Activated CD4-positive, alpha-beta T cell treated with anti-CD3 and anti-CD28 coated beads, Interleukin-2, amount 10 ng/mL, durations not matched to agents 7 days and 5 days (primary cell): ENCODE measurements around the gene DYRK1B. TPM values are rescaled to one million over a fixed set of nuclear protein-coding genes. Genes with fewer than 3 reads are reported as not detected.
"Not testable (repeated sequence)": the region's sequence is repeated elsewhere in the genome, so short reads cannot be mapped to it uniquely, and the experiment has no call there.

Source experiments
- CTCF ChIA-PET: fragments of 350-600 bp; sonication (Branson Sonifier 250); formaldehyde crosslinking; loops from one replicate; lab custom pipeline; 2021; ENCODE audit warnings: antibody characterized with exemption; lab: Charles Lee
- POLR2A ChIA-PET: fragments of 350-600 bp; sonication (Branson Sonifier 250); formaldehyde crosslinking; loops from one replicate; lab custom pipeline; 2021; ENCODE audit warnings: antibody characterized with exemption; lab: Charles Lee
- DNase-seq: peaks from one replicate; pipeline ENCODE4 v3.0.0-alpha.2; 2020
- H3K27ac Mint-ChIP-seq: one replicate; pipeline ENCODE4 v1.8.0; 2021; ENCODE audit warnings: mild to moderate bottlenecking, moderate library complexity, mixed read lengths
- H3K27me3 Mint-ChIP-seq: one replicate; pipeline ENCODE4 v1.8.0; 2021; ENCODE audit warnings: mixed read lengths
- H3K36me3 Mint-ChIP-seq: one replicate; pipeline ENCODE4 v1.8.0; 2021; ENCODE audit warnings: low read depth, mixed read lengths
- H3K4me1 Mint-ChIP-seq: one replicate; pipeline ENCODE4 v1.8.0; 2021; ENCODE audit warnings: mixed read lengths
- H3K4me3 Mint-ChIP-seq: one replicate; pipeline ENCODE4 v1.8.0; 2021; ENCODE audit warnings: mild to moderate bottlenecking, moderate library complexity, mixed read lengths
- H3K9me3 Mint-ChIP-seq: one replicate; pipeline ENCODE4 v1.8.0; 2021; ENCODE audit warnings: mixed read lengths
- total RNA-seq, 2 experiments: library from RNA; stranded (reverse); gene quantifications; one replicate each; pipeline ENCODE4 v1.2.3, GENCODE V29; 2021

The DYRK1B gene
- total RNA-seq, 2 experiments from 2014 or later: 10.9 to 11.5 TPM

DNA sequence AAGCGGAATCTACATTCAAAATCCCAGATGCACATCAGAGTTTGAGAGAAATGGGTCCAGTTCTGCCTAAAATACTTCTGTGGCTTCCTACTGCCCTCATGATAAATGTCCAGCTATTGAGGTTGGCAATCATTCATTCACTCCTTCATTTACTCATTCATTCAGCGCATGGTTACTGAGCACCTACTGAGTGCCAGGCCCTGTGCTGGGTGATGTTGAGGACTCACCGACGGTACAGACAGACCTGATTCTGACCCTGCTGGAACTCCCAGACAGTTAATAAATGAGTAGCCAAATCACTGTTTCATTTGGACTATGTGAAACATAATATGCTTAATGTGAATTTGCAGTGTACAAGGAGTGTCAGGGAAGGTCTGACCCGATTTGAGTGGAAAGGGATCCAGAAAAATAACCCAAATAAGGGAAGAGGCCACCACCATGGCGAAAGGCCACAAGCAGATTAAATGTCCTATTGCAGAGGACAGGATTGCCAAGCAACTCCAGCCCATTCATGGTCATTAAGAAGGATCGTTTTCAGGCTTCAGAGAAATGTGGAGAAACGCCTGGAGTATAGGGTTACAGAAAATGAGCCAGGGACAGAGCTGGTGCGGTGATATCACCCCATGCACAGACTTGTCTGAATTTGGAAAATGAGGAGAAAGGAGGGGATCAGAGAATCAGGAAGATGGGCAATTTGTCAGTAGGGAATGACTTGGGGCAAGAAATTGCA is 20.5 kb downstream of the DYRK1B start:
- H3K4me3 Mint-ChIP-seq: no peak overlapping the region
- DNase-seq: no peak
- peaks cover 5% of the 10 kb centered on the region for H3K36me3 Mint-ChIP-seq
- CTCF ChIA-PET: no interaction called here
- no peaks in the 10 kb centered on the region for H3K9me3 Mint-ChIP-seq
- no peaks in the 10 kb centered on the region for H3K4me1 Mint-ChIP-seq
- no peak overlapping the region for H3K27ac Mint-ChIP-seq
- no peaks in the 10 kb centered on the region for H3K27me3 Mint-ChIP-seq
- POLR2A ChIA-PET: no interaction called here

GRCh38 chr19:39811064-39811463 is 22.9 kb downstream of the DYRK1B start:
- Mint-ChIP-seq H3K27ac (no peak overlapping the region), H3K9me3 (peaks cover 3% of the 10 kb centered on the region), H3K4me3 (no peak overlapping the region), H3K36me3 (peaks cover 2% of the 10 kb centered on the region), H3K4me1 (no peaks in the 10 kb centered on the region), H3K27me3 (peaks cover 2% of the 10 kb centered on the region)
- CTCF ChIA-PET: interaction anchor here (1.0 to 1.5 kb wide), 2 partner anchors 18 to 22 kb away, joined by 3 read pairs; no protein-coding TSS in a partner anchor
- no peak for DNase-seq
- POLR2A ChIA-PET: no interaction called here

DNA sequence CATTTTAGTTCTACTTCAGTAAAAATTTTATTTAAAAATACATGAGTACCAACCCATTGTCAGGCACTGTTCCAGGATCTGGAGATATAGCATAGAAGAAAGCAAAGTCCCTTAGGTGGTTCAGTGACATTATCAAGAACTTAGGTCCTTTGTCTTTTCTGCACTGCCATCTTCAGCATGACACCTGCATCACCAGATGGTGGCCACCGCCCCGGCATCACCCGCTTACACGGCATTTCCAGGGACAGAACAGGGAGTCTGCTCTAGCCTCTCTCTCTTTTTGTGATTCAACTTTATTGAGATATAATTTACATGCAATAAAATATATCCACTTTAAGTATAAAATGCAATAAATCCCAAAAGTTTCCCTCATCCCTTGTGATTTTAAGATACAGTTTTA is 23.5 kb downstream of the DYRK1B start:
- Mint-ChIP-seq H3K4me1 (no peaks in the 10 kb centered on the region), H3K27me3 (peaks cover 2% of the 10 kb centered on the region), H3K9me3 (peaks cover 3% of the 10 kb centered on the region), H3K36me3 (no peaks in the 10 kb centered on the region), H3K27ac (no peak overlapping the region), H3K4me3 (no peak overlapping the region)
- ChIA-PET CTCF (interaction anchor here (1.0 to 1.5 kb wide), 2 partner anchors 17 to 23 kb away, joined by 3 read pairs; no protein-coding TSS in a partner anchor), POLR2A (no interaction called here)
- no peak for DNase-seq

DNA sequence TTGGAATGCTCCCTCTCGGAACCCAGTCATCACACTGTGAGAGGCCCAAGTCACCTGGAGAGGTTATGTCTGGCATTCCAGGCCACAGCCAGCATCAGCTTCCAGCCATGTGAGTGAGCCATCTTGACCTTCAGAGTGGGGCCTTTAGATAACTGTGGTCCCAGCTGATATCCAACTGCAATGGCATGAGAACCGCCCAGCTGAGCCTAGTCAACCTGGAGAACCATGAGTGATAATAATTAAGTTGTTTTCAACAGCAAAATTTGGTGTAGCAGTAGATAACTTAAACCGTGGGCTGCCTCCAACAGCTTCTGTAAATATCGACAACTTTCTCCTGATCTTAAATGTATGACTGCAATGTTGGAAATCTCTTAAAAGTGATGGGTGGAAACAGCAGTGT is 24.6 kb downstream of the DYRK1B start:
- Mint-ChIP-seq H3K4me1 (no peaks in the 10 kb centered on the region), H3K27me3 (peaks cover 2% of the 10 kb centered on the region), H3K36me3 (no peaks in the 10 kb centered on the region), H3K9me3 (peaks cover 3% of the 10 kb centered on the region), H3K4me3 (no peak overlapping the region), H3K27ac (no peak overlapping the region)
- no peak for DNase-seq
- ChIA-PET POLR2A (no interaction called here), CTCF (no interaction called here)

GRCh38 chr19:39808688-39809087 is 25.3 kb downstream of the DYRK1B start:
- DNase-seq, H3K4me3 Mint-ChIP-seq, H3K4me1 Mint-ChIP-seq, CTCF ChIA-PET, POLR2A ChIA-PET, H3K27ac Mint-ChIP-seq, H3K27me3 Mint-ChIP-seq, H3K36me3 Mint-ChIP-seq, H3K9me3 Mint-ChIP-seq: not testable (repeated sequence)

- POLR2A ChIA-PET: no interaction called here
- H3K27me3 Mint-ChIP-seq: peaks cover 6% of the 10 kb centered on the region
- no peak for DNase-seq
- no peak overlapping the region for H3K4me3 Mint-ChIP-seq
- H3K27ac Mint-ChIP-seq: no peak overlapping the region
- H3K9me3 Mint-ChIP-seq: peaks cover 3% of the 10 kb centered on the region
- CTCF ChIA-PET: no interaction called here
- no peaks in the 10 kb centered on the region for H3K4me1 Mint-ChIP-seq
- no peaks in the 10 kb centered on the region for H3K36me3 Mint-ChIP-seq
Observed at GRCh38 chr19:39807846-39808364, 26.1 kb downstream of the DYRK1B start.

DNA sequence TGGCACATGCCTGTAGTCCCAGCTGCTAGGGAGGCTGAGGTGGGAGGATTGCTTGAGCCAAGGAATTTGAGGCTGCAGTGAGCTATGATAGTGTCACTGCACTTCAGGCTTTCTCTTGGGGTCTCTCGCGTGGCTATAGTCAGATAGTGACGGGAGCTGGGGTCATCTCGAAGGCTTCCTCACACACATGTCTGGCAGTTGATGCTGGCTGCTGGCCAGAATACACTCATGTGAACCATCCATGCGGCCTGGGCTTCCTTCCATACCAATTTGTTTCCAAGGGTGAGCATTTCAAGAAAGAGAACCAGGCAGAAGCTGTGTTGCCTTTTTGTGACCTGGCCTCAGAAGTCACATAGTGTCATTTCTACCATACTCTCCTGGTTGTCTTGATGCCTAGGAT is 28.9 kb downstream of the DYRK1B start:
- no peak overlapping the region for H3K27ac Mint-ChIP-seq
- H3K9me3 Mint-ChIP-seq: peaks cover 3% of the 10 kb centered on the region
- peaks cover 13% of the 10 kb centered on the region for H3K27me3 Mint-ChIP-seq

GRCh38 chr19:39802958-39803357 is 31.0 kb downstream of the DYRK1B start:
- no peak for DNase-seq
- H3K9me3 Mint-ChIP-seq: peaks cover under 1% of the 10 kb centered on the region
- ChIA-PET POLR2A (no interaction called here), CTCF (interaction anchor here (1.5 to 5.0 kb wide), 3 partner anchors 11 to 42 kb away, joined by 4 to 22 read pairs (median 7); no protein-coding TSS in a partner anchor)
- H3K27me3 Mint-ChIP-seq: peaks cover 14% of the 10 kb centered on the region
- no peaks in the 10 kb centered on the region for H3K4me1 Mint-ChIP-seq
- no peaks in the 10 kb centered on the region for H3K36me3 Mint-ChIP-seq
- H3K4me3 Mint-ChIP-seq: no peak overlapping the region
- H3K27ac Mint-ChIP-seq: no peak overlapping the region

More for the DNA sequence above, 28.9 kb downstream of the DYRK1B start:
- Mint-ChIP-seq H3K4me1 (no peaks in the 10 kb centered on the region), H3K36me3 (no peaks in the 10 kb centered on the region), H3K4me3 (no peak overlapping the region)
- ChIA-PET POLR2A (no interaction called here), CTCF (interaction anchor here (1.0 to 5.0 kb wide), 2 partner anchors 13 to 38 kb away, joined by 3 to 22 read pairs; no protein-coding TSS in a partner anchor)
- DNase-seq: no peak

DNA sequence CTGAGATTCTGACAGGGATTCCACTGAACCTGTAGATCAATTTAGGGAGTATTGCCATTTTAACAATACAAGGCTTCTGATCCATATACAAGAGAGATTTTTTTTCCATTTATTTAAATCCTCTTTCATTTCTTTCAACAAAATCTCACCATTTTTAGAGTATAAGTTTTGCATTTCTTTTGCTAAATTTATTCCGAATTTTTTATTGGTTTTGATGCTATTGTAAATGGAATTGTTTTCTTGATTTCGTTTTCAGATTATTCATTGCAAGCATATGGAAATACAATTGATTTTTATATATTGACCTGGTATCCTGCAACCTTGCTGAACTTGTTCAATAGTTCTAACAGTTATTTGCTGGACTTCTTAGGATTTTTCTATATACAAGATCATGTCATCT is 36.9 kb downstream of the DYRK1B start:
- Mint-ChIP-seq H3K36me3 (no peaks in the 10 kb centered on the region), H3K27me3 (peaks cover 26% of the 10 kb centered on the region), H3K9me3 (no peaks in the 10 kb centered on the region), H3K4me1 (peaks cover 14% of the 10 kb centered on the region), H3K27ac (no peak overlapping the region), H3K4me3 (no peak overlapping the region)
- ChIA-PET POLR2A (no interaction called here), CTCF (no interaction called here)
- DNase-seq: no peak

GRCh38 chr19:39796000-39796498 is 37.9 kb downstream of the DYRK1B start:
- Mint-ChIP-seq H3K36me3 (no peaks in the 10 kb centered on the region), H3K9me3 (no peaks in the 10 kb centered on the region), H3K4me3 (no peak overlapping the region), H3K27ac (no peak overlapping the region), H3K4me1 (peaks cover 14% of the 10 kb centered on the region), H3K27me3 (peaks cover 25% of the 10 kb centered on the region)
- POLR2A ChIA-PET: no interaction called here
- CTCF ChIA-PET: interaction anchor here (1.2 kb wide), 1 partner anchor 47 kb away, joined by 6 read pairs; no protein-coding TSS in a partner anchor
- DNase-seq: no peak

GRCh38 chr19:39795001-39795400 is 39.0 kb downstream of the DYRK1B start:
- POLR2A ChIA-PET: no interaction called here
- Mint-ChIP-seq H3K27me3 (peaks cover 23% of the 10 kb centered on the region), H3K27ac (no peak overlapping the region), H3K36me3 (no peaks in the 10 kb centered on the region), H3K4me1 (peaks cover 14% of the 10 kb centered on the region), H3K9me3 (no peaks in the 10 kb centered on the region), H3K4me3 (no peak overlapping the region)
- CTCF ChIA-PET: interaction anchor here (0.5 to 1.2 kb wide), 4 partner anchors 47 to 392 kb away, joined by 3 to 6 read pairs (median 3); no protein-coding TSS in a partner anchor
- DNase-seq: no peak

DNA sequence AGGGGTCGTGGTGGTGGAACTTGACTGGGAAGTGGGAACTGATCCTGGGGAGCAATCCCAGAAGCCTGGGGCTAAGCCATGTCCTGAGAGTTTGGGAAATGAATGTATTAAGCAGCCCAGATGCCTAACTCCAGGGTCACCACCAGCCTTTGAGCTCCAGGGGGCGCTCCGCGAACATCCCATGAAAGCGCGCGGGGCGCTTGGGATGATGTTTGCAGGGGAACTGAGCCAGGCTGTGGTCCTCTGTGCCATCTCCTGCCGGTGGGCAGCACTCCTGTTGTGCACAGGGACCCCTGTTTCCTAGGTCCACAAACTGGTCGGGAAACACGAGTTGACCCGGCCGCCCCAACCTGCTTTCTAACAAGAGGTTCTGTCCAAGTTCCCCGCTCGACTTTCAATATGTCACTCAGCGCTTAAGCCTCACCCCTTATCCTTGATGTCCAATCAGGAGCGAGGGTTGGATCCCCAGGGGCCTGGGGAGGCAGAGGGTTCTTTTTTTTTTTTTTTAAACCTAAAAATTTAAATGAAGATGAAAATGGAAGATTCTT is 40.9 kb downstream of the DYRK1B start:
- H3K4me3 Mint-ChIP-seq: peak overlapping the region; percentile 73
- peaks cover 7% of the 10 kb centered on the region for H3K9me3 Mint-ChIP-seq
- DNase-seq: peak; percentile 78
- no peak overlapping the region for H3K27ac Mint-ChIP-seq
- H3K27me3 Mint-ChIP-seq: peaks cover 21% of the 10 kb centered on the region
- ChIA-PET POLR2A (no interaction called here), CTCF (interaction anchor here (0.7 to 2.9 kb wide), 13 partner anchors 9 to 393 kb away, joined by 3 to 31 read pairs (median 3); no protein-coding TSS in a partner anchor)
- H3K4me1 Mint-ChIP-seq: peaks cover 14% of the 10 kb centered on the region
- peaks cover 2% of the 10 kb centered on the region for H3K36me3 Mint-ChIP-seq

- no peak overlapping the region for H3K4me3 Mint-ChIP-seq
- ChIA-PET CTCF (interaction anchor here (0.7 to 1.1 kb wide), 2 partner anchors 56 kb away, joined by 3 to 4 read pairs; no protein-coding TSS in a partner anchor), POLR2A (no interaction called here)
- H3K9me3 Mint-ChIP-seq: peaks cover 13% of the 10 kb centered on the region
- H3K4me1 Mint-ChIP-seq: peaks cover 6% of the 10 kb centered on the region
- peaks cover 27% of the 10 kb centered on the region for H3K27me3 Mint-ChIP-seq
- DNase-seq: no peak
- H3K36me3 Mint-ChIP-seq: peaks cover 2% of the 10 kb centered on the region
- no peak overlapping the region for H3K27ac Mint-ChIP-seq
Observed at GRCh38 chr19:39788244-39788643, 45.7 kb downstream of the DYRK1B start.
